ENCODE measurements around the gene TMEM161A. TPM values are rescaled to one million over a fixed set of nuclear protein-coding genes. Genes with fewer than 3 reads are reported as not detected.

TMEM161A gene
- total and polyA plus RNA-seq, 2 experiments from 2014 or later, result 38.9 to 59.5 TPM

GRCh38 chr19:19152668-19153384 lies 14.5 kb upstream of the TMEM161A start:
- no peak for ATAC-seq
- TF ChIP-seq CREB1 (CRISPR knock-in tag; IDR thresholded peaks at IDR 0.05; ENCODE audit: low read depth) (no peak), ETS1 (IDR thresholded peaks at IDR 0.05) (no peak), EZH2 (IDR thresholded peaks at IDR 0.05; ENCODE audit: low read depth, unreplicated experiment) (no peak), ZNF462 (CRISPR knock-in tag; IDR thresholded peaks at IDR 0.05) (no peak)
- peaks cover 8% of the 10 kb centered on the region for H3K27me3 Mint-ChIP-seq (ENCODE audit: insufficient read depth, low read depth, poor library complexity)

More at GRCh38 chr19:19152668-19153384, 14.5 kb upstream of the TMEM161A start:
- no peak overlapping the region for H3K4me3 Mint-ChIP-seq
- H4K20me1 ChIP-seq (replicated peaks; ENCODE audit: insufficient read depth), result no peaks in the 10 kb centered on the region
- no peaks in the 10 kb centered on the region for H3K79me2 ChIP-seq (replicated peaks; ENCODE audit: insufficient read depth)
- no peak overlapping the region for H3K27ac ChIP-seq (ENCODE audit: low read depth)
- no peak overlapping the region for H3K4me2 ChIP-seq
- H3K36me3 ChIP-seq (ENCODE audit: insufficient read depth), result no peaks in the 10 kb centered on the region
- DNase-seq (ENCODE audit: low spot score), result no peak
- H3K9me3 Mint-ChIP-seq, result no peaks in the 10 kb centered on the region
- H3K4me1 Mint-ChIP-seq, result peaks cover 10% of the 10 kb centered on the region
- no peaks in the 10 kb centered on the region for H3K4me1 ChIP-seq (ENCODE audit: insufficient read depth)
- no peak overlapping the region for H3K4me3 ChIP-seq
- H3K27me3 ChIP-seq (ENCODE audit: insufficient read depth), result no peaks in the 10 kb centered on the region
- no peak overlapping the region for H3K27ac Mint-ChIP-seq
- 0 out of 2 replicates have a peak, but pooled peaks cover 4% of the 10 kb centered on the region for H3F3A ChIP-seq (replicated peaks; ENCODE audit: low read depth)
- no peak overlapping the region for H2AFZ ChIP-seq
- H3K9me2 ChIP-seq (ENCODE audit: insufficient read depth), result no peaks in the 10 kb centered on the region
- H3K36me3 Mint-ChIP-seq (ENCODE audit: low read depth), result peaks cover 21% of the 10 kb centered on the region

Measured in GM23338 (cell line).